Measurements from ENCODE around the gene EFCAB3.
"Not testable (repeated sequence)": the region's sequence is repeated elsewhere in the genome, so short reads cannot be mapped to it uniquely, and the experiment has no call there.

Gene EFCAB3

GRCh38 chr17:62465271-62465670, 84.9 kb downstream of the EFCAB3 start:
- not testable (repeated sequence) for DNase-seq
